GM12891 (cell line): Measurements from ENCODE around the gene COLEC12.

Source experiments
- DNase-seq: peaks from one replicate; pipeline ENCODE4 v3.0.0; 2011; ENCODE audit warnings: low spot score; ENCODE audit not compliant: insufficient read length
- FAIRE-seq: peaks from 2 replicates; lab custom pipeline; 2011; peaks lifted over from hg19 to GRCh38; lab: Jason Lieb, UNC
- PAX5 ChIP-seq: IDR thresholded peaks from 2 replicates; pipeline ENCODE4 v1.6.1; 2011; ENCODE audit warnings: low read length, moderate library complexity, mild to moderate bottlenecking; ENCODE audit not compliant: insufficient read depth, severe bottlenecking
- POLR2A ChIP-seq: IDR thresholded peaks from 2 replicates; pipeline ENCODE4 v1.6.1; 2011; ENCODE audit warnings: low read depth, low read length, control low read depth
- POLR2AphosphoS5 ChIP-seq: IDR thresholded peaks from 2 replicates; pipeline ENCODE4 v1.6.1; 2011; ENCODE audit warnings: low read depth, low read length, control low read depth
- POU2F2 ChIP-seq: IDR thresholded peaks from 2 replicates; pipeline ENCODE4 v1.6.1; 2011; ENCODE audit warnings: low read depth, mild to moderate bottlenecking, control low read depth, low read length, moderate library complexity
- SPI1 ChIP-seq: IDR thresholded peaks from 2 replicates; pipeline ENCODE4 v1.6.1; 2011; ENCODE audit warnings: low read depth, low read length, control low read depth
- TAF1 ChIP-seq: IDR thresholded peaks from 2 replicates; pipeline ENCODE4 v1.6.1; 2011; ENCODE audit warnings: low read depth, low read length, control low read depth

Gene COLEC12

DNA sequence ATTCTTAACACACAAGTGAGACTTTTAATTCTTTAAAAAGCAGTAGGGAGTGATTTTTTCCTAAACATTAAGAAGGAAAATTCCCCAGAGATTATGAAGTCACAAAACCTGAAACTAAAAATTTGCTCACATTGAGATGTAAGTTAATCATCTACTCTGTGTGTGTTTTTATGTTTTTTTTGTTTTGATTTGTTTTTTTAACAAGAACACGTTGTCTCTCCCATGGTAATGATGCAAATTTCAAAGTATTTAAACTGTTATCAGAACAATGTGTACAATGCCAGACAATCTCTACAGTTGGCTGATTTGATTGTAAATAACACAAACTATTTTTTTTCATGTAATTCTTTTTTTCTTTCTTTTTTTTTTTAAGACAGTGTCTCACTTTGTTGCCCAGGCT is 71.5 kb downstream of the COLEC12 start:
- FAIRE-seq (no peak), DNase-seq (no peak)
- TF ChIP-seq PAX5 = no peak
- TF ChIP-seq POU2F2 = no peak
- TF ChIP-seq POLR2A = no peak
- no peak for TF ChIP-seq SPI1
- TF ChIP-seq POLR2AphosphoS5 = no peak
- no peak for TF ChIP-seq TAF1

DNA sequence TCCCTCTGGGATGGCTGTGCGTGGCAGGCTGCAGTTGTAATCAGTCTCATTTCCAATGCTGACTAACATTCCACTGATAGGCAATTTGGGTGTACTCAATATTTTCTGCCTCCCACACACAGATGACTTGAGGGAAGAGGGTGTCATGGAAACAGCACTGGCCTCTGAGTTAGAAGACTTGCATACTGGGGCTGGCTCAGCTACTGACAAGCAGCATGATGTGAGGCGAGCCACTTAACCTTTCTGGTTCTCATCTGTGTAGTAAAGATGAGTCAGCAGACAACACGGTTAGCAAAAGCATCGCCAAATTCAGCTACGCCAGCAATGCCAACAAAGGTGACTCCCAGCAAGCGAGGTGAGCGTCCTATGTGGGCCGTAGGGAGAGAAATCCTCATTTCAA is 73.5 kb downstream of the COLEC12 start:
- FAIRE-seq (no peak), DNase-seq (no peak)
- TF ChIP-seq PAX5 = no peak
- no peak for TF ChIP-seq SPI1

DNA sequence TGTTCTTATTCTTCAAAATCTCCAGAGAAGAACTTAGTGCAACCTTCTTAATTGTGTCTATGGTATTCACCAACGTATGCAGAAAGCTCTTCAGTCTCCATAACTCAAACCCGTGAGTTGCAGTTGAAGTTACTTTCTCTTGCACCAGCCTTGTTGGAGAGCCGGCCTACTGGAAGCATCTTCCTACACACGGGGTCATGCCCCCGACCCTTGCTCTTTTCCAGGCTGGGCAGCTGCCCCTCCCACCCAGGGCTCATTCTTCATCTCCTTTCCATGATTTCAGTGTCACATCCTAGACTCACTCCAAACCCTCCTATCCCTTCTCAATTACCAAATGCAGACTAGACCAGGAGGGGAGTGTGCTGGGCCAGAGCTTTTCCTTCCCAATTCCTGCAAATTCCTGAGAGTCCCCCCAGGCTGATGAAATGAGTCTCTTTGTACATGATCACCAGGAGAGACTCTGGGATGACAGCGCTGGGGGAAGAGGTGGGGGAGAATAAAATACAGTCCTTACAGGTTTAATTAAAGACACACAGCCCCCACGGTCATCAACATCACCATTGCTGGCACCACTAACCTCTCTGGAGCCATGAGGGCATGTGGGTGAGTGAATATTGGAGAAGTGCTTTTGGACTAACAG is 75.3 kb downstream of the COLEC12 start:
- TF ChIP-seq POU2F2 (no peak), TAF1 (no peak), PAX5 (no peak), POLR2AphosphoS5 (no peak), SPI1 (no peak), POLR2A (no peak)
- FAIRE-seq (no peak), DNase-seq (no peak)

DNA sequence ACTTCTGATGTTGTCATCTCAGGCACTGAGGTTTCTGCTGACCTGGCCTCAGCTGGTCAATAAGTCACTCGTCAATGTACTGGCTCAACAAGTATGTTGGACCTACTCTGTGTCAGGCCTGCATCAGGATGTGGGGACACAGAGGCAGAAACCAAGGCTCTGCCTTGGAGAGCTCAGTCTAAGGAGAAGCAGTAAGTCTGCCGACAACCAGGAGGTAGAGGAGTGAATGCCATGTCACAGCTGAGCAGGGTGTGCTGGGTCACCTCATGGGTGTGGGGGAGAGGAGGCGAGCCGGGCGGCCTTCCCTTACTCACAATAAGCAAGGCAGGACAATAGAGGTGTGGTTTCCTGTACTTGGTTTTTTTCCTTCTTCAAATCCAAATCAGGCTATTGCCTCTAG is 75.8 kb downstream of the COLEC12 start:
- FAIRE-seq (no peak), DNase-seq (no peak)
- TF ChIP-seq POU2F2 (no peak), TAF1 (no peak), SPI1 (no peak), POLR2A (no peak), PAX5 (no peak), POLR2AphosphoS5 (no peak)

DNA sequence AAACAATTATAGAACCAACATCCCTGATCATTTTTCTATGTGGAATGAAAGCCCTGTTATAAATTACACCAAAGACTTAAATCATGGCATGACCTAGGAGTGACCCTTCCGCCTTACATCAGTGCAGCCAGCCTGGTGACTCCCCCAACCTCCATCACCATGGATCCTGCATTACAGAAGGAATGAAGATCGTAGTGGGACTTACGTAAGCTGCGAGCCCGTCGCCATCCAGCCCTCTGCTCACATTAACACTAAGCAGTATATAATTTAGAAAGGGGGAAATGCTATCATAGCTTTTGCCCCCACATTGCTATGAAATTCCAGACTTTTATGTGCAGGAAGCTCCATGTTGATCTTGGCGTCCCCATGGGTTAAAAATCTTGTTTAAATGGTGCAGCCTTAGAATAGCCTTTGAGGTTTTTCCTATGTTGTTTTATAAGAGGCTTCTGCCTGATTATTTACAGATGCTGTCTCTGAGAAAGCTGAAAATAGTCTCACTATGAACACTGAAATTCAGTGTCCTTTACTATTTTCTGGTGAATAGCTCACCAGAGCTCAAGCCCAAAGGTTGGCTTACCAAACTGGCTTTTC is 76.3 kb downstream of the COLEC12 start:
- no peak for FAIRE-seq
- TF ChIP-seq SPI1 = no peak
- TF ChIP-seq POLR2A = no peak
- TF ChIP-seq PAX5 = no peak
- TF ChIP-seq POLR2AphosphoS5 = no peak

DNA sequence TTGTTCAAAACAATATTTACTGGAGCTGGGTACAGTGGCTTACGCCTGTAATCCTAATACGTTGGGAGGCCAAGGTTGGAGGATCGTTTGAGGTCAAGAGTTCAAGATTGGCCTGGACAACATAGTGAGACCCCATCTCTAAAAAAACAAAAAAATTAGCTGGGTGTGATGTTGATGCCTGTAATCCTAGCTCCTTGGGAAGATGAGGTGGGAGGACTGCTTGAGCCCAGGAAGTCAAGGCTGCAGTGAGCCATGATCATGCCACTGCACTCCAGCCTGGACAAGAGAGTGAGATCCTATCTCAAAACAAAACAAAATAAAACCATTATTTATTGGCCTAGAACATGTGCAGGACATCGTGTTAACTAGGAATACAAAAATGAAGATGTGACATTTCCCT is 77.5 kb downstream of the COLEC12 start:
- TF ChIP-seq POLR2A (no peak), SPI1 (no peak), POU2F2 (no peak), PAX5 (no peak), POLR2AphosphoS5 (no peak), TAF1 (no peak)
- DNase-seq (no peak), FAIRE-seq (no peak)

More for the DNA sequence above, 76.3 kb downstream of the COLEC12 start:
- no peak for DNase-seq

DNA sequence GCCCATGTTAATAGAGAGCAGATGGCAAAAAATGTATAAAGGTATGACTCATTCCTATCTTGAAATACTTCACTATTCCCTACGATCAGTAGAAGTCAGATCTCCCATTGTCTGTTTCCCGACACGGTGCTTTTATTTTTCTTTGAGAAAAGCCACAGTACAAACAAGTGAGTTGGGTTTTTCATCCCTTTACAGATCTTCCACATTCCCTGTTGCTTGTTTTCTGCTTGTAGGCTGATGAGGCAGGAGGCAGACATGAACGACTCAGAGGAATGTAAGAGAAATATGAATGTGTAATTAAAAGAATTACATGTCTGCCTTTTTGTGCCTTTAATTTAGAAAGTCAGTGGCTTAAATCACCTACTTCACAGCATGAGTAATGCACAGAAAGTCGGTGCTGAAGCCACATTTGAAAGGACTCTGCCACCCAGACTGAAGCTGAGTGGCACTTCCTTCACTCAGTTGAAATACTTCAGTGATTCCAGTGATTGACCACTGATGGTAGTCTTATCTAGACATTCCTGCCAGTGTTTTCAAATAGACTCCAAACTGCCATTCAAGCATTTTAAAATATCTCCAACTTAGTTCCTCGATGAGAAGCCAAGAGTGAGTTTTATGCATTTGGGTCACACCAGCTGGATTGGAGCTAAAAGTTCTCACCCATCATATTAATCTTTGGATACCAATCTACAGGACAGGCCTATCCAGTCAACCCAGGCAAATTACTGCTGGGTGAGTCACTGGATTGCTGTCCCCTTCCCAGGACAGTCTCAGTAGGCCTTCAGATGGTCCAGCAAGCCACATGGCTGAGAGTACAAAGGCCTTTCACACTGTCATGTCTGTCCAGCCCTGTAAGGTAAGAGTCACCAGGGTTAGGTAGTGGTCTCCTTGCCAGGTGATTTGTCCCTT is 79.0 kb downstream of the COLEC12 start:
- FAIRE-seq = no peak
- no peak for DNase-seq
- TF ChIP-seq PAX5 = no peak
- TF ChIP-seq POU2F2 = no peak

DNA sequence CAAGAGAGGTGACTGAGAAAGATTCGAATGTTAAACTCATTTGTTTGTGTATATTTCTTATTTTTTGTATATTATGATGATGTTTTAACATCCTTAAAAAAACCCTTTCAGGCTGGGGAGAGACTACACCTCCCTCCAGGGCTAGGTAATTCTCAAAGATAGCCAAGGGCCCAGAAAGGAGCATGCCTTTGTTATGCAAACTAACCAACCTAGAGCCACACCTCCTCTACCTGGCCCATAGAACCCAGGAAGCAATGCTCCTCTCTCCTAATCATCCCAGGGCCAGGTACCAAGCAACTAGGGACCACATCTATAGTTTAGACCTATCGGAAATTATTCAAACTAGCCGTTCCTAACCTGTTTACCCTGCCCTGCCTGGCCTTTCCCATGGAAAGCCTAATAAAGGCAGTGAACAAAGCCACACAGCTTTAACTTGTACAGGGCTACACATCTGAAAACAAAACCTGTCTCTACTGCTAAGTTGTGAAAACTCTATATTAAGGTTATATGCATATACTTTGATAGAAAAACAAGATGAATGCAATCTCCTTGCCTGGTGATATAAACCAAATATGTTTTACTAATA is 79.7 kb downstream of the COLEC12 start:
- no peak for DNase-seq
- no peak for FAIRE-seq
- no peak for TF ChIP-seq SPI1

DNA sequence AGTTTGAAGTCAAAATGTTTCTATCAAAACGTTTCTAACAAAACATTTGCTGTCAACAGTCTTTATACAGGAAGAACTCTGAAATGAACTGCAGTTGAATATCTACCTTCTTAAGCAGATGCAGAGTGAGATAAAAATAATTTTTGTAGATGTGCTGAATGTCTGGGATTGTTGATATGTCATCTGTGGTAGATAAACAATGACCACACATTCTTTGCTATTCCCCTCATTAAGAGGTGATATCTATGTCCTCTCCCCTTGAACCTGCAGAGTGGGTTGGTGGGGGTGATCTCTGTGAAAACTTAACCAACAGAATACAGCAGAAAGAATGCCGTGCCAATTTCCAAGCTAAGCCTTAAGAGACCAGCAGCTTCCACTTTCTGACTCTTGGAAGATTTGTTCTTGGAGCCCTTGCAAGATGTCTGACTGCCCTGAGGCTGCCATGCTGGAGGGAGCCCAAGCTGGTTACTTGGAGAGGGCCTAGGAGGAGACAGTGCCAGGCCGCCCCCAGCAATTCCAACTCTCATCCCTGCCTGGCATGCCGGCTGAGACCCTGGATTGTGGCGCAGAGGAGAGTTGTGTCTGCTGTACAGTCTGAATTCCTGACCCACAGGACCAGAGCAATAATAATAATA is 80.8 kb downstream of the COLEC12 start:
- DNase-seq = no peak
- TF ChIP-seq PAX5 (no peak), SPI1 (no peak), TAF1 (no peak), POLR2AphosphoS5 (no peak), POU2F2 (no peak)
- FAIRE-seq = no peak

DNA sequence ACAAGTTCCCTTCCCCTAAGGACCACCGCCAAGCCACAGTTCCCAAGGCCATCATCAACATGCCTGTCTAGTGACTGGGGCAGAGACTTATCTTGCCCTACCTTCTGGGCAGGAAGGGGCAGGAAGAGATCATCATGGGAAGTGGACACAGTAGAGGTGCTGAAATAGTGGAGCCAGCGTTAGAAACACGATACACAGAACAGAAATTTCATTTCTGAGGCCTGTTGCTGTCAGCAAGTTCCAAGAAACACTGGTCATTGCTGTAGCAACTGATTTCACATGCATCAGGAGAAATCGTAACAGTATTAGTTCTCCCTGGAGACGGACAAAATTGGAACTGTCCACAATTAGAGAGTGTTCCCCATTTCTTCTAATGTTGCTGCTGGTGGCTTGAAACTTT is 83.0 kb downstream of the COLEC12 start:
- DNase-seq = no peak
- no peak for FAIRE-seq
- TF ChIP-seq TAF1 (no peak), PAX5 (no peak), POLR2A (no peak), POU2F2 (no peak), SPI1 (no peak)
